Activated CD8-positive, alpha-beta memory T cell treated with anti-CD3 and anti-CD28 coated beads, Interleukin-2, amount 50 U/mL, for 1 hour (primary cell): ENCODE measurements around the gene RUNX1.

Experiments
- DNase-seq: peaks from one replicate; pipeline ENCODE4 v3.0.0-alpha.2; 2020; ENCODE audit errors: extremely low read depth

Gene RUNX1

DNA sequence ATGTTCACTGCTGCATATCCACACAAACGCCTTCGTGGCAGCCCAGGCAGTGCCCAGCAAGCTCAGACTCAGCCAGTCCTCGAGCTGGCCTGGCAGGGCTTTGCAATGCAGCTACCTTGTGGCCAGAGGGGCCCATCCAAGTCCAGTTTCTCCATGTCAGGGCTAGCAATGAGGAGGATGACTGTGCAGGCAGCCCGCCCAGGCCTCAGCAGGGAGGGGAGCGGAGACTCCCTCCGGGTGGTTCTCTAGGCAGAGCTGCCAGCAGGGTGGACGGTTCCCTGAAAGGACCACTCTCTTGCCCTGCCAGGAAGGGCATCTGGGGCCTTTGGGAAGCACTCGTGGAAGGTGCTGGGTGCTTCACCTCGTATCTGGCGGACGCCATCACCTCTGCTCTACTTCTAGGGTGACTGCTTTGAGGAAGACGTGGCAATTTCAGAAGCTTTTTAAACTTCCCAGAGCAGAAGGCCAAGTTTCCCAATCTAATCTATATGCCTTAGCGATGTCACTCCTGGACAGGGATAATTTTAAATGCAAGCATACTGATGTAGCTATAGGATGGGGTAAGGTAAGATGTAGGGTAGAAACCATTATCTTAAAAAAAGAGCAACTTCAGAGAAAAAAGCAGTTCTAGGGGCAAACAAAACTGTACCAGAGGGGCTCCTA, 56.2 kb downstream of the RUNX1 start:
- no peak for DNase-seq

GRCh38 chr21:34992180-34992579, 56.9 kb downstream of the RUNX1 start:
- no peak for DNase-seq

DNA sequence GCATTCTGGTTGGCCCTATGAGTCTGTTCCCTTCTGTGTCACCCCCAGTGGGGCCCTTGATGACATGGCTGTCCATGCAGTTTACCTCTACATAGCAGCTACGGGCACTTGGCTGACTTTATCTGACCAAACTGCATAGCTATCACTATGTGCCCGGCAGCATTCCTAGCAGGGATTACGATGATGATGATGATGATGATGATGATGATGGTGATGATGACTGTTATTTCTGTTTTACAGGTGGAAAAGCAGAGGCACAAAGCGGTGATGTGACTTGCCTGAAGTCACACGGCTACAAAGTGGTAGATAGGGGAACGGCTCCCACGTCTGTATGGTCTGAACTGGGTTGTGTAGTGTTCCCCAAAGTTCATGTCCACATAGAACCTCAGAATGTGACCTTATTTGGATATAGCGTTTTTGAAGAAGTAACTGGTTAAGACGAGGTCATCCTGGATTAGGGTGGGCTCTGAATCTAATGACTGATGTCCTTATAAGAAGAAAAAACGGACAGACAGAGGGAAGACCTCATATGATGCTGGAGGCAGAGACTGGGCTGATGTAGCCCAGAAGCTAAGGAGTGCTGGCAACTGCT, 57.6 kb downstream of the RUNX1 start:
- no peak for DNase-seq

- no peak for DNase-seq
These were observed 58.3 kb downstream of the RUNX1 start for GRCh38 chr21:34990842-34991241.

DNA sequence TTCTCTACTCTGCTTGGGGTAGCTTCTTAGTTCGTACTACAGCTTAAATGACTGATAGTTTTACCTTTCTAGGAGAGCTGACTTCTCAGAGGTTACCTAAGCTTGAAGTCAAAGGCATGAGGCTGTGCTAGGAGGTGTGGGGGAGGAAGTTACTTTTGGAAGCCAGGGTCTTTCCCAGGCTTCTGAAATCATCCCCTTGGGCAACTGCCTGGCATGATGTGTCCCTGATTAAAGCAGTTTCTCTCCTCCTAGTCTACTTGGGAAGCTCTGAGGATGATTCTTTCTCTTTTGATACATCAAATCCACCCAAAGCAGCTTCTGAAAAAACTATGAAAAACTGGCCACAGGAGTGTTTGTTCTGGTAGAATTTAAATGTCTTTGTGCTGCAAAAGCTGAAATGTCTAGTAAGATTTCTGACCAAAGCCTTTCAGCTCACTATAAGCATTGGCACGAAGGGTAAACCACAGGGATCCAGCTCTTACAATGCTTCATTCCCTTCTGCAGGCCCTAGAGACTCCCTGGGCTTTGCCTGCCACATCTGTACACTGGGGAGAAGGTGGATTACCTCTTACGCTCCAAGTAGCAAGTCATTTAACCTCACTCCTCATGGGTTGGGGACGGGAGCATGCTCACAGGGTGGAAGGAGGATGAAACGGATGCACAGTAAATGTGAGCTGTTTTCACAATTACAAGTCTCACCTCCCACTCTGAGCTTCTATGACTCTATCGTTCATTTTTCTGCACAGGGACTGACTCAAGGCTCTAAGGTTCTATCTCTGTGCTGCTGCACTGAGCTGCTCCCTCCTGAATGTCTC, 59.6 kb downstream of the RUNX1 start:
- no peak for DNase-seq

DNA sequence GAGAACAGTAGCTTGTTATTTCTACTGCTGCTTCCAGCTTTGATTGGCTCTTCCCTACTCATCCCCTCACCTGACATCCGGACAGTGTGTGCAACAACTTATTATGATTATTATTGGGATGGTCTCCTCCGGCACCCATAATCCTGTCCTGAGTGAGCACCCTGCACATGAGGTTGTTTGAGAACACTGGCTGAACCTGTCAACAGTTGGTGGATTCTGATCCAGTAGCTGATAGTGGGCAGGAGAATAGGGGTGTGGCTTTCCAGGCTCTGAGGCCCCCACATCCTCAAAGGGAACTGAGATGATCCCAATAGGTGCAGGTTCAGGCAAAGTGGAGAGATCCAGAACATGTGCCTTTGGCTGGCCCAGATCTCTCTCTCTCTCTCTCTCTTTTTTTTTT, 60.5 kb downstream of the RUNX1 start:
- no peak for DNase-seq

DNA sequence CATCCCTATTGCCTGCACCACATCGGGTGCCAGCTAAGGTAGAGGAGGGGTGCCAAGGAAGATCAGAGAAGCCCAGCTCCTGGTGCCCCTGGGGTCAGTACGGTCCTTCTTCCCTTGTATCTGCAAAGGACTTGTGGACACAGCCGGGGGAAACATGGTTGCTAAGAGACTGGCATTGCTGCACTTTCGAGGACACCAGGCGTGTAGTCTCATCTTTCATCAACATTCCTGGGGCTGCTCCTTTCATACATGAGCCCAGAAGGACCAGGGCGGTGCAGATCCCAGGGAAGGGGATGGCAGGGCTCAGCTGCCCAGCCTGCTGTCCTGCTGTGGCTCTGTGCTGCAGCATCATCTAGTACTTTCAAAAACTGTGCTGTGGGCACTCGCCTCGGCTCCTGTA, 61.0 kb downstream of the RUNX1 start:
- no peak for DNase-seq

DNA sequence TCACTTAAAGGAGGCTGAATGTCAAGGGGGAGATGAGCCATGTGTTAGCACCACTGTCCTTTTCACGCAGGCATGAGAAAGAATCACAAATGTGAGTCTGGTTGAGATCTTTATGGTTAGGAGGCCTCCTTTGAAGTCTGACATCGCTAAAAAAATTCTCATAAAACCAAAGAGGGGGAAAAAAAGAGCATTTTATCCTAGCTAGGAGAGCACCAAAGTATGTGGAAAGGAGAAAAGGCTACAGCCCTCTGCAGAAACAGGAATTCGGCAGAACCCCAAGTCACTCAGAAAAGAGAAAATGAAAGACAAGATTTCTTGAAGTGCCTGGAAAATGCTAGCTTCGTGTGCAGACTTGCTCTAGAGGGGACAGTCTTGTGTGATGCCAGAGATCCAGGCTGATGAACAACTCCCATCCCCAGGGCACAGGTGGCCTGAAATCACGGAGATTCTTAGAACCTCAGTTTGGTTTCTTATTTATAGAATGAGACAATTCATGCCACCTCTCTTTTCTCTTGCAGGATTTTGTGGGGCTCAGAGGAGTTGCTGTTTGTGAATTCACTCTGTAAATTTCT, 61.5 kb downstream of the RUNX1 start:
- DNase-seq = no peak

DNA sequence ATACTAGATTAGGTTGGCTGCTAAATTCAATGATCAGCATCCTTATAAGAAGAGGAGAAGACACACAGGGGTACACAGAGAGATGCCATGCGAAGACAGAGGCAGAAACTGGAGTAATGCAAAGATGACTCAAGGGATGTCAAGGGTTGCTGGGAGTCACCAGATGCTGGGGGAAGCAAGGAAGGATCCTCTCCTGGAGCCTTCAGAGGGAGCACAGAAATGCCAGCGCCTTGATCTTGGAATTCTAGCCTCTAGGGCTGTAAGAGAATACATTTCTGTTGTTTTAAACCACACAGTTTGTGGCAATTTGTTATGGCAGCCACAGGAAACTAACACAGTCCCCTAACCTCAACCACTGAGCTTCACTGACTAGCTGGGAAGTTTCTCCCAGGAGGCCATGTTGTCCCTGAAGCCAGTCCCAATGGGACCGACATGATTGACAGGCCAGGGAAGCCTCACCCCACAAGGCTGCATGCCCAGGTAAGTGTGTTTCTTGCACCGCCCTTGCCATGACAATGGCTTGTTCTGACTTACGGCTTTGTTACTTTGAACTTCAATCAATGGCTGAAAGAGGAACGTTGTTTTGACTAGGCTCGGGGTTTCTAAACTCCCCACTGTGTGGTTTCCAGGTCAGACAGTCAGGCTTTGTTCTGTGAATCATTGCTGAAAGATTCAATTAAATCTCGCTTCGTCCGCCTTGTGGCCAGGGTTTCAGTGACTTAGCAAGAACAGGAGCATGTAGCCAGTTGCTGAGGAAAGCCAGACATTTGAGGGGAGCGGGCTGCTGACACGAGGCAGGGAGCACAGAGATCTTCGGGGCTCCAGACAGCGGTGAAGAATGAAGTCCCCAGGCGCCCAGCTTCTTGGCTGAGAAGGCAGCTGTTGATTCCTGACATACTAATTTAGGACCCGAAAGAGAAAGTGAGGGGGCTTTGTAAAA, 62.3 kb downstream of the RUNX1 start:
- DNase-seq = peak; percentile 58

- DNase-seq = no peak
These were observed 64.6 kb downstream of the RUNX1 start for GRCh38 chr21:34984356-34985058.

DNA sequence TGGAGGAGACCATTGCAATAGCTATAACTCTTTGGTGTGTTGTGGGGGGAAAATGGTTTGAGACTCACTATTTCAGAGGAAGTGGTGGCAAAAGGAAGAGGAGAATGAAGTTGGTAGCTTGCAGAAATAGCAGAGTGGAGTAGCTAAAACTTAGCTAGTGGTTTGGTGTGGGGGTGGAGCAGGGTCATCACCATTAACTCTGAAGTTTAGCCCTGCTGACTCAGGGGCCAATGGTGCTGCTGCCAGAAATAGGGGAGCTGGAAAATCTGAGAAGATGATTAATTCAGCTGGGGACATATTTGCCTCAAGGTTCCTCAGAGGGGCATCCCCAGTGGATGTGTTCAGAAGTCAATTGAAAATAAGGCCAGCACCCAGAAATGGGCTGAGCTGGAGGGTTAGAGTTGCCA, 65.4 kb downstream of the RUNX1 start:
- DNase-seq = no peak

GRCh38 chr21:34981791-34982190, 67.3 kb downstream of the RUNX1 start:
- no peak for DNase-seq

GRCh38 chr21:34980423-34981115, 68.5 kb downstream of the RUNX1 start:
- DNase-seq = no peak

DNA sequence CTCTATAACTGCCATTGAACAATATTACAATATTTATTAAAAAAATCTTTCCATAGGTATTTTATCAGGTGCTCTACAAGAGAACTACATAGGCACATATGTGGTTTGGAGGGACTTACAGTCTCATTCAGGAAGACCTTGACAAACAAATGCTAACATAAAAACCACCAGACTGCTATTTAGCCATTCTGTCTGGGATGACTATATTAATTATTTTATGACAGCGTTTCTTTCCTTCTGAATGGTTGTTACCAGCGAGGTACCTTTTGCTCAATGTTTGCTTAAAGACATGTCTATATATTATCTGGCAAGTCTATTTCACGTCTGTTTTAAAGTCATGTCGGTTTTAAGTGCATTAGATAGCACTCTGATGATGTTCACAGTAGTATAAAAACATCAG, 69.7 kb downstream of the RUNX1 start:
- DNase-seq = no peak

DNA sequence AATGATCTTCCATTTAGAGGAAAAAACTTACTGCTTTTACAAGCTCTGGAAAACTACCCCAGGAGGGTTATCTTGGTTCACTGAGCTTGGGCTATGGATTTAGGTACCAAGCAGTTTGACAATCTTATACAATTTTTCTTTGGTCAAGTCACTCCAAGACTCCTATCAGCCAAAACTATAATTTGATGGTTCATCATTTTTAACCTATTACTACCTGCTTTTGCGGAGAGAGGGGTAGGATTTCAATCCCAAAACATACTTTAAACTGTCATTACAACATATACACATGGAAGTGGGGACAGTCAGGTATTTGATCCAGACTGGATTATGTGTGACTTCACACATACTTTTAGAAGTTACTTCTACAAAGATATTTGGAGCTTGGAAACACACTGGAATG, 71.8 kb downstream of the RUNX1 start:
- no peak for DNase-seq

DNA sequence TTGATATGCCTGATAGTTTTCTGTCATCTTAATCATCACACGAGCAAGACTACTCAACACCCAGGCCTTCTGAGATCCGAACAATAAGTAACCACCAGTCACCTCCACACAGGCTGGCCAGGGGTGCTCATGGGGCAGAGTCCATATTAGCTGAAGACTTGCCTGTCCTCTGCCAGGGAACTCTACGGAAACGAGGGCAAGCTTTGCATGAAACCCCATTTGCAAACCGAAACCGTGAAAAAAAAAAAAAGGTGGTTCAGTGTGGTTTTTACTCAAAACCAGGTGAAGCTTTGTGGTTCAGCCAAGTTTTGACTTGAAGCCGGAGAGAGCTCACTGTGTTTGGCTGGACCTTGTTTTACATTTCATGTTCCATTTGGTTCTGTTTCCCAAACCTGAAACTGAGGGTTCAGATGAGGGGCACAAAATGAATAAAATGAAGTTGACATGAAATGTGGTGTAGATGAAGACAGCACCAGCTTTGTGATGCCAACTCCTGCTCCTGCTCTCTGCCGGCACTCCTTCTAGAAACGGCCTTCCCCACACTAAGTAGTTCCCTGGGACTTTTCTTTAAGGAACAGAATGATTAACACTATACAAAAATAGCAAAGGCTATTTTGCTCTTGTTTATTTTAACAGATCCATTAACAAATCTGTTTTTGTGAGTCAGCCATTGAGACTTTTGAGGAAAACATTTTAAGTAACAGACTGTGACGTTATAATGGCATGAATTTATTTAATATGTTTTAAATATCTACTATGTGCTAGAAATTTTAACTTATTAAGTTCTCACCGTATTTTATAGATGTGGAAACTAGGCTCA, 74.7 kb downstream of the RUNX1 start:
- DNase-seq = no peak

DNA sequence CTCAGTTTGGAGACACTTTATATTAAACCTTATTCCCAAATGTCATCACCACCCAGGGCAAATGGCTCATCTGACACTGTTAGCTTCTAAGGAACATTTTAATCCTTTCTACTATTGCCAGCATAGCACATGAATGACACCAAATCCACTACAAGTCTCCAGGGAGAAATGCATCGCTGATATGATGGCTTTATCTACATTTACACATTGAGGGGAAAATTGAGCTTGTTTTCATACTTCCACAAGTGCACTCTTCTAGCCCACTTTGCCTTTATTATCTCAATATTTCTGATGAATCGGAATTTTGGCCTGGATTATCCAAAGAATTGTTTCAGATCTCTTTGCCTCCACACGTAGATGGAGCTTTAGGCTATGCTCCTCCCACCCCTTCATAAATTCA, 75.4 kb downstream of the RUNX1 start:
- no peak for DNase-seq

- DNase-seq = no peak
These were observed 77.4 kb downstream of the RUNX1 start for GRCh38 chr21:34971656-34972055.

GRCh38 chr21:34970566-34970965, 78.5 kb downstream of the RUNX1 start:
- DNase-seq = no peak

DNA sequence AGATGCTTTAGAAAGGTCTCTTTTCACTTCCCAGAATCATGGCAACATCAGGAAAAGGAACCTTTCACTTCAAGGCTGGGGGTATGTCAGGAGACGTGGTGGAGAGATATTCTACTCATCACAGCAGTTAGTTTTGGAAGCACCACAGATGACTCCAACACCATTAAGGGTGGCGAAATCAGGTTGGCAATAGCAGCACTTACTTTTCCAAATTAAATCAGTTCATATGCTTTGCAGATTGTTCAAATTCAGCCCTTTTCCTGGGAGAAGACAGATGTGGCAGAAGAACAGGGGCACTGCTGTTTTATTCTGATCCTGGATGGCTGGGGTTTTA, 79.0 kb downstream of the RUNX1 start:
- no peak for DNase-seq
